WERI-Rb-1 (cell line): ENCODE results near the gene AGPAT3.
"Not testable (repeated sequence)": the region's sequence is repeated elsewhere in the genome, so short reads cannot be mapped to it uniquely, and the experiment has no call there.

Experiments used
- DNase-seq: peaks from one replicate; pipeline ENCODE4 v3.0.0-alpha.2; 2020
- H3K27ac ChIP-seq: fragments of 250-450 bp; sonication (Bioruptor Pico); 2 replicates; pipeline ENCODE4 v1.5.1; 2020; ENCODE audit warnings: mild to moderate bottlenecking, moderate library complexity
- H3K27me3 ChIP-seq: fragments of 250-450 bp; sonication (Bioruptor Pico); 2 replicates; pipeline ENCODE4 v1.5.1; 2021; ENCODE audit warnings: mild to moderate bottlenecking, low read depth, moderate library complexity; ENCODE audit not compliant: insufficient read depth, severe bottlenecking
- H3K36me3 ChIP-seq: fragments of 250-450 bp; sonication (Bioruptor Pico); 2 replicates; pipeline ENCODE4 v1.5.1; 2020; ENCODE audit warnings: mild to moderate bottlenecking, moderate library complexity
- H3K4me3 ChIP-seq: 2 replicates; pipeline ENCODE4 v1.5.1; 2011; ENCODE audit warnings: low read depth, mild to moderate bottlenecking, control low read depth, low read length
- H3K9me3 ChIP-seq: fragments of 250-450 bp; sonication (Bioruptor Pico); 2 replicates; pipeline ENCODE4 v1.5.1; 2021; ENCODE audit warnings: mild to moderate bottlenecking, moderate library complexity; ENCODE audit not compliant: severe bottlenecking
- CTCF ChIP-seq: IDR thresholded peaks from 2 replicates; pipeline ENCODE4 v1.5.1; 2011; ENCODE audit warnings: low read depth, mild to moderate bottlenecking, control low read depth, inconsistent platforms, low read length

The AGPAT3 gene

GRCh38 chr21:43819511-43820405 is 45.3 kb upstream of the AGPAT3 start:
- Histone ChIP-seq H3K27me3 (no peaks in the 10 kb centered on the region), H3K27ac (no peak overlapping the region), H3K9me3 (peaks cover 5% of the 10 kb centered on the region), H3K4me3 (no peak overlapping the region), H3K36me3 (no peaks in the 10 kb centered on the region)
- no peak for DNase-seq
- no peak for TF ChIP-seq CTCF

DNA sequence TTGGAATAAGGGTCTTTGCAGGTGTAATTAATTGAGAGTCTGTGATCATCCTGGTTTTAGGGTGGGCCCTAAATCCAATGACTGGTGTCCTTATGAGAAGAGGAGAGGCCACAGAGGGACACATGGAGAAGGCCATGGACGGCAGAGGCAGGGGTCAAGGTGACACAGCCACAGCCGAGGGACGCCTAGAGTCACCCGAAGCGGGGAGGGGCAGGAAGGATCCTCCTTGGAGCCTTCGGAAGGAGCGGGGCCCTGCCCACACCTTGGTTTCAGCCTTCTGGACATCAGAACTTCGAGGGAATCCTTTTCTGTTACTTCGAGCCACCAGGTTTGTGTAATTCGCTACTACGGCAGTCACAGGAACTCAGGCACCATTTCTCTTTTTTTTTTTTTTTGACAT is 44.6 kb upstream of the AGPAT3 start:
- H3K36me3 ChIP-seq, result no peaks in the 10 kb centered on the region
- no peak overlapping the region for H3K4me3 ChIP-seq
- H3K27ac ChIP-seq, result no peak overlapping the region
- no peak for DNase-seq
- no peak for TF ChIP-seq CTCF
- no peaks in the 10 kb centered on the region for H3K27me3 ChIP-seq
- H3K9me3 ChIP-seq, result peaks cover 5% of the 10 kb centered on the region

- H3K4me3 ChIP-seq, DNase-seq, H3K27ac ChIP-seq, H3K9me3 ChIP-seq, H3K27me3 ChIP-seq, H3K36me3 ChIP-seq: not testable (repeated sequence)
Measured at GRCh38 chr21:43822166-43822565, 42.9 kb upstream of the AGPAT3 start.

DNA sequence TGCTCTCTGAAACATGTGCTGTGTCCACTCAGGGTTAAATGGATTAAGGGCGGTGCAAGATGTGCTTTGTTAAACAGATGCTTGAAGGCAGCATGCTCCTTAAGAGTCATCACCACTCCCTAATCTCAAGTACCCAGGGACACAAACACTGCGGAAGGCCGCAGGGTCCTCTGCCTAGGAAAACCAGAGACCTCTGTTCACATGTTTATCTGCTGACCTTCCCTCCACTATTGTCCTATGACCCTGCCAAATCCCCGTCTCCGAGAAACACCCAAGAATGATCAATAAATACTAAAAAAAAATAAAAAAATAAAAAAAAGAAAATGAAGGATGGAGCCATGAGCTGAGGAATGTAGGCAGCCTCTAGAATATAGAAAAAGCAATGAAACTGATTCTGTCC is 42.3 kb upstream of the AGPAT3 start:
- H3K27ac ChIP-seq, H3K4me3 ChIP-seq, H3K36me3 ChIP-seq, DNase-seq, H3K27me3 ChIP-seq, H3K9me3 ChIP-seq: not testable (repeated sequence)

GRCh38 chr21:43824333-43825241 is 40.4 kb upstream of the AGPAT3 start:
- no peaks in the 10 kb centered on the region for H3K27me3 ChIP-seq
- no peaks in the 10 kb centered on the region for H3K36me3 ChIP-seq
- peaks cover 8% of the 10 kb centered on the region for H3K9me3 ChIP-seq
- TF ChIP-seq CTCF, result no peak
- H3K27ac ChIP-seq, result no peak overlapping the region
- DNase-seq, result no peak
- H3K4me3 ChIP-seq, result no peak overlapping the region

DNA sequence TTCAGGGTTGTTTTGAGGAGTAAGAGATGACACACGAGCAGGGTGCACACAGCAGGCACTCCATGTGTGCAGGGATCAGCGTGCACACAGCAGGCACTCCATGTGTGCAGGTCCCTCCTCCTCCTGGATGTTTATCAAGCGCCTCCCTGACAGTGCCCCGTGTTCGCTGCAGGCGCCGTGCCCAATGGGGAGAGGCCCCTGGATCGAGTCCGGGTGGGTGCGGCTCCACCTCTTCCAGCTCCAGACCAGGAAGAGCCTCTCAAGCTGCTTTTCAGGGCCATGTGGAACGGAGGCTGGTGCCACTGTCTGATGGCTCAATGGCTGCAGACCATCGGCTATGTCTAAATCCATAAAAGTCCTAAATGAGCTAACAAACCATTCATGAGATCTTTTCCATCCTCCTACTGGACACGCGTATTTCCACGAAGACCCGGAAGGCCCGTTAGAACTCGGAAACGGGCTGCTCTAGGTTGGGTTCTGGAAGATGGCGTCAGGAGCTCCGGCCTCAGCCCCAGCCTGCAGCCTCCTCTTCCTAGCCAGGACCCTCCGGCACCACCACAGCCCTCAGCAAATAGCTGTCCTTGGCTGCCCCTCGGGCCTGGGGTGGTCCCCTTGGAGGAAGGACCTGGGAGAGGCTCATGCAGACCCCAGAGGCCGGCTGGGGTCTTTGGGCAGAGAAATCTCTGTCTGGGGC is 39.6 kb upstream of the AGPAT3 start:
- no peaks in the 10 kb centered on the region for H3K27me3 ChIP-seq
- no peaks in the 10 kb centered on the region for H3K36me3 ChIP-seq
- peaks cover 8% of the 10 kb centered on the region for H3K9me3 ChIP-seq
- no peak for DNase-seq
- no peak overlapping the region for H3K27ac ChIP-seq
- no peak for TF ChIP-seq CTCF
- H3K4me3 ChIP-seq, result no peak overlapping the region
